Measurements from ENCODE around the gene MFSD12.

DNA sequence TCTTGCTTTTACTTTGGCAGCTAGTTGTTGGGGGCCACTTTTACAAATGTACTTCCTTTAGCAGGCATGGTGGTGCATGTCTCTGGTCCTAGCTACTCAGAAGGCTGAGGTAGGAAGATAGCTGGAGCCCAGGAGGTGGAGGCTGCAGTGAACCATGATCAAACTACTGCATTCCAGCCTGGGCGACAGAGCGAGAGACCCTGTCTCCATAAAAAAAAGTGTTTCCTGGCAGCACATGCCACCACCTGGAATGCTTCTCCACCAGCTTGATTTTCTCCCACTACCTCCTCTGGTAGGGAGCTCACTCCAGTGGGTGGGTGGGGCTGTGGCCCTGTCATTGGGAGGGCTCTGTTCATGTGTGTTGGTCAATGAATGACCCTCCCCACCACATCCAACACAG, 38.7 kb downstream of the MFSD12 start:
- TF ChIP-seq, protein P1, sequence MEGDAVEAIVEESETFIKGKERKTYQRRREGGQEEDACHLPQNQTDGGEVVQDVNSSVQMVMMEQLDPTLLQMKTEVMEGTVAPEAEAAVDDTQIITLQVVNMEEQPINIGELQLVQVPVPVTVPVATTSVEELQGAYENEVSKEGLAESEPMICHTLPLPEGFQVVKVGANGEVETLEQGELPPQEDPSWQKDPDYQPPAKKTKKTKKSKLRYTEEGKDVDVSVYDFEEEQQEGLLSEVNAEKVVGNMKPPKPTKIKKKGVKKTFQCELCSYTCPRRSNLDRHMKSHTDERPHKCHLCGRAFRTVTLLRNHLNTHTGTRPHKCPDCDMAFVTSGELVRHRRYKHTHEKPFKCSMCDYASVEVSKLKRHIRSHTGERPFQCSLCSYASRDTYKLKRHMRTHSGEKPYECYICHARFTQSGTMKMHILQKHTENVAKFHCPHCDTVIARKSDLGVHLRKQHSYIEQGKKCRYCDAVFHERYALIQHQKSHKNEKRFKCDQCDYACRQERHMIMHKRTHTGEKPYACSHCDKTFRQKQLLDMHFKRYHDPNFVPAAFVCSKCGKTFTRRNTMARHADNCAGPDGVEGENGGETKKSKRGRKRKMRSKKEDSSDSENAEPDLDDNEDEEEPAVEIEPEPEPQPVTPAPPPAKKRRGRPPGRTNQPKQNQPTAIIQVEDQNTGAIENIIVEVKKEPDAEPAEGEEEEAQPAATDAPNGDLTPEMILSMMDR (conservative IDR thresholded peaks at IDR 0.05; ENCODE audit: low read depth, low read length): no peak
- TF ChIP-seq EZH2 (IDR thresholded peaks at IDR 0.05; ENCODE audit: borderline replicate concordance, low read depth, low read length, poor library complexity, severe bottlenecking): no peak

Measured in A673 (cell line).